22Rv1 (cell line): ENCODE measurements around the gene NRP2.

Experiments
- CTCF ChIP-seq: fragments of 450-650 bp; IDR thresholded peaks from 2 replicates; pipeline ENCODE4 v1.5.1; 2017; ENCODE audit warnings: mild to moderate bottlenecking
- ZFX ChIP-seq: fragments of 450-650 bp; IDR thresholded peaks from 2 replicates; pipeline ENCODE4 v1.6.1; 2017; ENCODE audit warnings: antibody characterized with exemption, borderline replicate concordance

GRCh38 chr2:205721057-205721449 lies 38.8 kb downstream of the NRP2 start:
- TF ChIP-seq CTCF: peak; percentile 51
- TF ChIP-seq ZFX: no peak
